HepG2 (cell line): ENCODE measurements around the gene MRPS35. TPM values are rescaled to one million over a fixed set of nuclear protein-coding genes. Genes with fewer than 3 reads are reported as not detected.

Experiments used
- DNMT1 ChIP-seq: sonication (generic); formaldehyde crosslinking; IDR thresholded peaks from 2 replicates; pipeline ENCODE4 v1.5.1; 2020; ENCODE audit warnings: mild to moderate bottlenecking, missing genetic modification reagents
- FOSL2 ChIP-seq: sonication (generic); formaldehyde crosslinking; IDR thresholded peaks from 2 replicates; pipeline ENCODE4 v1.4.0; 2020; ENCODE audit warnings: missing genetic modification reagents
- FOXA1 ChIP-seq, 2 experiments: fragments of 450-650 bp in 1 of 2; sonication (generic) in 1 of 2; formaldehyde crosslinking in 1 of 2; IDR thresholded peaks; 2 replicates each; pipeline versions ENCODE4 v1.4.0 to v1.6.1; 2016 to 2020; ENCODE audit warnings: missing genetic modification reagents in 1 of 2
- FOXP1 ChIP-seq, 2 experiments: fragments of 450-650 bp in 1 of 2; IDR thresholded peaks; 2 replicates each; pipeline ENCODE4 v1.6.1; 2017 to 2018; ENCODE audit warnings: antibody characterized with exemption in 1 of 2
- GABPA ChIP-seq, 2 experiments: IDR thresholded peaks; 2 replicates each; pipeline ENCODE4 v1.6.1; 2011 to 2016; ENCODE audit warnings: low read depth in 2 of 2, low read length in 1 of 2, missing biosample characterization in 1 of 2, missing genetic modification characterization in 1 of 2
- KDM5B ChIP-seq: sonication (generic); formaldehyde crosslinking; IDR thresholded peaks from 2 replicates; pipeline ENCODE4 v1.4.0; 2020; ENCODE audit warnings: missing genetic modification reagents, mild to moderate bottlenecking, borderline replicate concordance
- KDM6A ChIP-seq: IDR thresholded peaks from 2 replicates; pipeline ENCODE4 v1.6.1; 2016; ENCODE audit warnings: low read depth
- MAZ ChIP-seq, 2 experiments: sonication (generic) in 1 of 2; formaldehyde crosslinking in 1 of 2; IDR thresholded peaks; 2 replicates each; pipeline versions ENCODE4 v1.5.0 to v1.6.1; 2012 to 2020; ENCODE audit warnings: low read depth in 2 of 2, mild to moderate bottlenecking in 2 of 2, borderline replicate concordance in 1 of 2, improper control_type of control experiment in 1 of 2, low read length in 1 of 2, missing genetic modification reagents in 1 of 2, moderate library complexity in 1 of 2
- NFYC ChIP-seq: IDR thresholded peaks from 2 replicates; pipeline ENCODE4 v1.6.1; 2016; ENCODE audit warnings: missing genetic modification reagents, missing compliant biosample characterization
- PTBP1 ChIP-seq: fragments of 200-400 bp; formaldehyde crosslinking; IDR thresholded peaks from 2 replicates; pipeline ENCODE4 v1.6.1; 2018; ENCODE audit warnings: low read length, low read depth; ENCODE audit not compliant: poor library complexity, severe bottlenecking
- RARG ChIP-seq: sonication (generic); formaldehyde crosslinking; IDR thresholded peaks from 2 replicates; pipeline ENCODE4 v1.4.0; 2020; ENCODE audit warnings: low read depth, mild to moderate bottlenecking, missing genetic modification reagents
- ZBTB37 ChIP-seq: sonication (generic); formaldehyde crosslinking; IDR thresholded peaks from 2 replicates; pipeline ENCODE4 v1.4.0; 2020; ENCODE audit warnings: mild to moderate bottlenecking, missing genetic modification reagents
- ZMYM2 ChIP-seq: sonication (generic); formaldehyde crosslinking; IDR thresholded peaks from 2 replicates; pipeline ENCODE4 v1.8.0; 2022; ENCODE audit warnings: mild to moderate bottlenecking, missing genetic modification reagents
- ZNF234 ChIP-seq: sonication (generic); formaldehyde crosslinking; conservative IDR thresholded peaks from 2 replicates; pipeline ENCODE4 v1.5.1; 2020; ENCODE audit warnings: mild to moderate bottlenecking, missing genetic modification reagents
- ZNF24 ChIP-seq: fragments of 450-650 bp; IDR thresholded peaks from 2 replicates; pipeline ENCODE4 v1.6.1; 2017; ENCODE audit warnings: antibody characterized with exemption, mild to moderate bottlenecking
- ZNF317 ChIP-seq: sonication (generic); formaldehyde crosslinking; IDR thresholded peaks from 2 replicates; pipeline ENCODE4 v1.5.0; 2020; ENCODE audit warnings: mild to moderate bottlenecking, missing genetic modification reagents
- ZNF446 ChIP-seq: sonication (generic); formaldehyde crosslinking; IDR thresholded peaks from 2 replicates; pipeline ENCODE4 v1.5.0; 2020; ENCODE audit warnings: mild to moderate bottlenecking, missing genetic modification reagents
- ZNF496 ChIP-seq: sonication (generic); formaldehyde crosslinking; IDR thresholded peaks from 2 replicates; pipeline ENCODE4 v1.8.1; 2023; ENCODE audit warnings: mild to moderate bottlenecking, moderate library complexity, missing genetic modification reagents; ENCODE audit not compliant: insufficient replicate concordance
- ZNF788 ChIP-seq: sonication (generic); formaldehyde crosslinking; IDR thresholded peaks from 2 replicates; pipeline ENCODE4 v1.5.0; 2020; ENCODE audit warnings: mild to moderate bottlenecking, missing genetic modification reagents, borderline replicate concordance
- polyA plus RNA-seq, 8 experiments: library from polyadenylated mRNA; depleted of rRNA in 3 of 8; stranded (reverse) in 7 of 8; unstranded in 1 of 8; fragments of >200 nt; fragmentation: Illumina TruSeq in 4 of 8; extraction: Trizol in 4 of 8; gene quantifications; 2 replicates each; pipeline versions ENCODE4 v1.2.1 to v1.2.3, GENCODE V29; 2011 to 2016; ENCODE audit warnings: low read depth in 4 of 8, missing spikeins in 1 of 8, mixed read lengths in 1 of 8; ENCODE audit not compliant: insufficient read depth in 1 of 8
- total RNA-seq, 5 experiments: library from RNA; depleted of rRNA; stranded (reverse); fragments of >200 nt; fragmentation: Illumina TruSeq; extraction: Trizol; gene quantifications; 2 replicates each; pipeline ENCODE4 v1.2.3, GENCODE V29; 2016; ENCODE audit warnings: low read depth in 1 of 5
- TF ChIP-seq, protein P1 (sequence below): sonication (generic); formaldehyde crosslinking; IDR thresholded peaks from 2 replicates; pipeline ENCODE4 v1.4.0; 2020; ENCODE audit warnings: missing genetic modification reagents, low read depth, mild to moderate bottlenecking, borderline replicate concordance
- TF ChIP-seq, protein P2 (sequence below): sonication (generic); formaldehyde crosslinking; IDR thresholded peaks from 2 replicates; pipeline ENCODE4 v1.8.1; 2023; ENCODE audit warnings: mild to moderate bottlenecking, inconsistent platforms, moderate library complexity, missing genetic modification reagents, borderline replicate concordance
- TF ChIP-seq, protein P3 (sequence below): sonication (generic); formaldehyde crosslinking; IDR thresholded peaks from 2 replicates; pipeline ENCODE4 v1.4.0; 2020; ENCODE audit warnings: missing genetic modification reagents

MRPS35 gene
- total and polyA plus RNA-seq, 2 of the 13 experiments (the other 11 are each of a cell fraction or from before 2014, with no cell fraction given) = 63.4 to 104 TPM

- TF ChIP-seq PTBP1 = no peak
- TF ChIP-seq ZNF788 (CRISPR knock-in tag) = peak; percentile 49; the same call in 1 of the 2 replicates
- TF ChIP-seq, protein P1, sequence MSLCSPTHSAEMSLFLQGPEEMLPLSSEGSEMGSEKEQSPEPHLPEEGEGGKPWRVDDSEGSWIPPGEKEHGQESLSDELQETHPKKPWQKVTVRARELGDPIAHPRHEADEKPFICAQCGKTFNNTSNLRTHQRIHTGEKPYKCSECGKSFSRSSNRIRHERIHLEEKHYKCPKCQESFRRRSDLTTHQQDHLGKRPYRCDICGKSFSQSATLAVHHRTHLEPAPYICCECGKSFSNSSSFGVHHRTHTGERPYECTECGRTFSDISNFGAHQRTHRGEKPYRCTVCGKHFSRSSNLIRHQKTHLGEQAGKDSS (CRISPR knock-in tag) = no peak
- TF ChIP-seq MAZ (IDR thresholded peaks at IDR 0.05; ENCODE audit: borderline replicate concordance, low read depth, low read length) = no peak
- TF ChIP-seq MAZ (CRISPR knock-in tag; IDR thresholded peaks at IDR 0.05; ENCODE audit: low read depth) = 0 out of 2 replicates have a peak, but pooled peaks have one; percentile 4
- TF ChIP-seq KDM5B (CRISPR knock-in tag) = no peak; the same call in 1 of the 2 replicates
- no peak for TF ChIP-seq KDM6A (CRISPR knock-in tag)
- no peak for TF ChIP-seq RARG (CRISPR knock-in tag)
- no peak for TF ChIP-seq ZNF24
- TF ChIP-seq ZMYM2 (CRISPR knock-in tag) = no peak
- no peak for TF ChIP-seq DNMT1
- 0 out of 2 replicates have a peak, but pooled peaks have one; percentile 4 for TF ChIP-seq ZNF446
- no peak for TF ChIP-seq FOXA1 (IDR thresholded peaks at IDR 0.05)
- TF ChIP-seq FOXA1 (CRISPR knock-in tag; IDR thresholded peaks at IDR 0.05) = 0 out of 2 replicates have a peak, but pooled peaks have one; percentile 11
- TF ChIP-seq ZBTB37 = no peak
- no peak for TF ChIP-seq ZNF234
- TF ChIP-seq, protein P2, sequence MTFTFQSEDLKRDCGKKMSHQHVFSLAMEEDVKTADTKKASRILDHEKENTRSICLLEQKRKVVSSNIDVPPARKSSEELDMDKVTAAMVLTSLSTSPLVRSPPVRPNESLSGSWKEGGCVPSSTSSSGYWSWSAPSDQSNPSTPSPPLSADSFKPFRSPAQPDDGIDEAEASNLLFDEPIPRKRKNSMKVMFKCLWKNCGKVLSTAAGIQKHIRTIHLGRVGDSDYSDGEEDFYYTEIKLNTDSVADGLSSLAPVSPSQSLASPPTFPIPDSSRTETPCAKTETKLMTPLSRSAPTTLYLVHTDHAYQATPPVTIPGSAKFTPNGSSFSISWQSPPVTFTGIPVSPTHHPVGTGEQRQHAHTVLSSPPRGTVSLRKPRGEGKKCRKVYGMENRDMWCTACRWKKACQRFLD (CRISPR knock-in tag) = peak; percentile 21; the same call in 1 of the 2 replicates
- TF ChIP-seq FOSL2 (CRISPR knock-in tag) = no peak
- no peak for TF ChIP-seq NFYC
- TF ChIP-seq FOXP1 (IDR thresholded peaks at IDR 0.05) = no peak
- TF ChIP-seq FOXP1 (CRISPR knock-in tag; IDR thresholded peaks at IDR 0.05) = peak; percentile 45; the same call in 1 of the 2 replicates
- no peak for TF ChIP-seq GABPA (IDR thresholded peaks at IDR 0.05; ENCODE audit: low read depth, low read length)
- no peak for TF ChIP-seq GABPA (CRISPR knock-in tag; IDR thresholded peaks at IDR 0.05; ENCODE audit: low read depth)
- no peak for TF ChIP-seq ZNF317 (CRISPR knock-in tag)
- TF ChIP-seq, protein P3, sequence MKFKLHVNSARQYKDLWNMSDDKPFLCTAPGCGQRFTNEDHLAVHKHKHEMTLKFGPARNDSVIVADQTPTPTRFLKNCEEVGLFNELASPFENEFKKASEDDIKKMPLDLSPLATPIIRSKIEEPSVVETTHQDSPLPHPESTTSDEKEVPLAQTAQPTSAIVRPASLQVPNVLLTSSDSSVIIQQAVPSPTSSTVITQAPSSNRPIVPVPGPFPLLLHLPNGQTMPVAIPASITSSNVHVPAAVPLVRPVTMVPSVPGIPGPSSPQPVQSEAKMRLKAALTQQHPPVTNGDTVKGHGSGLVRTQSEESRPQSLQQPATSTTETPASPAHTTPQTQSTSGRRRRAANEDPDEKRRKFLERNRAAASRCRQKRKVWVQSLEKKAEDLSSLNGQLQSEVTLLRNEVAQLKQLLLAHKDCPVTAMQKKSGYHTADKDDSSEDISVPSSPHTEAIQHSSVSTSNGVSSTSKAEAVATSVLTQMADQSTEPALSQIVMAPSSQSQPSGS (CRISPR knock-in tag) = no peak
- no peak for TF ChIP-seq ZNF496
These were observed 70.2 kb downstream of the MRPS35 start (continued) for GRCh38 chr12:27780612-27781408.
